ENCODE measurements around the gene ARAP2. TPM values are rescaled to one million over a fixed set of nuclear protein-coding genes. Genes with fewer than 3 reads are reported as not detected.
A peak's percentile ranks its signal among the peaks of the same experiment; 100 is the strongest.

ARAP2 gene
- total RNA-seq (2022) (10.9 and 12.0 TPM in 2 replicates), Bru-seq, nascent RNA (percentile 74 among the genes with signal in this experiment), BruChase-seq, experiment 1, labeled RNA remaining after a 6-hour chase (percentile 65 among the genes with signal in this experiment), BruChase-seq, experiment 2, labeled RNA remaining after a 2-hour chase (percentile 65 among the genes with signal in this experiment)
- long read RNA-seq, full-length matches to known transcripts: 3 of 24 reads
- long read RNA-seq, partial matches to known transcripts: 8 of 24 reads
- long read RNA-seq, other reads (novel, unspliced or antisense): 13 of 24 reads

DNA sequence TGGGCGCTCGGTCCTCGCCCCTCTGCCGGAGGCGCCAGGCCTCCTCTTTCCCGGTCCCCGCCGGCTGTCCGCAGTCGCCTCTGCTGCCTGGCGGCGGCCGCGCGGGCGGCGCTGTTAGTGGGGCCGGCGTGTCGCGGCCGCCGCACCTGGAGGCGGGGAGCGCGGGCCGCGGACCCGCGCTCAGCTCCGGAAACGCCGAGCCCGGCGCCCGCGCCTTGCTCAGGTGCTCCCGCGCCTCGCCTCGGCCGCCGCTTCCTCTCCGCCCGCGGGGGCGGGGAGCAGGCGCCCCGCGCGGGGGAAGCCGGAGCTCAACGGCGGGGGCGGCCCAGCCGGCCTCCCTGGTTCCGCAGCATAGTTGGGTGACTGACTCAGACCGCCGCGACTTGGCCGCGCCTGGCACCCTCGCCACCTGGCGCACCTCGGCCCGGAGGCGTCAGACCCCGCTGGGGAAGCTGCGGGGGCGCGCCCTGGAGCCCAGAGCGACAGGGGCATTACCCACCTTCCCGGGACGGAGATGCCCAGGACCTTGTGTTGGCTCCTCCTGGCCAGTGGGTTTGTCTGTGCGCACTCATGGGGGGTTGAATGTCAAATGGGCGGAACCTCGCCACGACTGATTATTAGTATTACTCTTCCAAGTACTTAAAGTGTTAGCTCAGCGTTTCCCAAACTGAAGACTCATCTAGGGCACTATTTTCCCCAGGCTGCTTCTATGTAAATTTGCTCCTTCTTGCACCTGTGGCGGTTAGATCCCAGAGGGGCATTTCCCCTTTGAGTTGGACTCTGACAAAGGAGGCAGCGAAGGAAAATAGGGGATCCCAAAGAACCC, at the start of gene ARAP2:
ARAP2 (minus strand) TSS at position 258 of the 826 bp plus-strand sequence. CDS start 15,028 bp downstream, outside the sequence.
- Mint-ChIP-seq H3K4me3 (ENCODE audit: unreplicated experiment) (peak within 1 kb of the TSS; percentile 90), H3K27me3 (ENCODE audit: insufficient read depth, unreplicated experiment) (no peaks in the 10 kb centered on the region), H3K36me3 (ENCODE audit: insufficient read depth, unreplicated experiment) (no peaks in the 10 kb centered on the region), H3K9me3 (ENCODE audit: unreplicated experiment) (no peaks in the 10 kb centered on the region), H3K4me1 (ENCODE audit: insufficient read depth, unreplicated experiment) (peaks cover 16% of the 10 kb centered on the region), H3K27ac (ENCODE audit: low read depth, unreplicated experiment) (peak within 1 kb of the TSS; percentile 92)
- intact Hi-C loops (cut with micrococcal nuclease): loop anchor here (1.0 kb wide), 1 partner anchor 48 kb away; no protein-coding TSS in a partner anchor
- POLR2A ChIA-PET: interaction anchor here (0.6 to 6.0 kb wide), 22 partner anchors 9 to 1557 kb away, joined by 3 to 68 read pairs (median 4); partner anchors contain the start of gene DTHD1
- CTCF ChIA-PET: interaction anchor here (0.6 to 3.0 kb wide), 19 partner anchors 9 to 1412 kb away, joined by 3 to 18 read pairs (median 4); partner anchors contain the start of gene DTHD1
- BruUV-seq (replicated peaks): no TSS peak
- peak; percentile 62 for DNase-seq (ENCODE audit: unreplicated experiment)
- no peak for TF ChIP-seq CTCF (IDR thresholded peaks at IDR 0.05; ENCODE audit: unreplicated experiment)

GRCh38 chr4:36292556-36293188, 48.4 kb upstream of the ARAP2 start:
- H3K4me1 Mint-ChIP-seq (ENCODE audit: insufficient read depth, unreplicated experiment): peaks cover 11% of the 10 kb centered on the region
- BruUV-seq (replicated peaks): no TSS peak
- H3K27ac Mint-ChIP-seq (ENCODE audit: low read depth, unreplicated experiment): peak overlapping the region; percentile 24
- POLR2A ChIA-PET: interaction anchor here (1.2 to 2.1 kb wide), 4 partner anchors 9 to 49 kb away, joined by 3 to 23 read pairs (median 5); partner anchors contain the start of genes ARAP2 and DTHD1
- H3K36me3 Mint-ChIP-seq (ENCODE audit: insufficient read depth, unreplicated experiment): no peaks in the 10 kb centered on the region
- H3K9me3 Mint-ChIP-seq (ENCODE audit: unreplicated experiment): no peaks in the 10 kb centered on the region
- DNase-seq (ENCODE audit: unreplicated experiment): peak; percentile 67
- no peak for TF ChIP-seq CTCF (IDR thresholded peaks at IDR 0.05; ENCODE audit: unreplicated experiment)
- H3K27me3 Mint-ChIP-seq (ENCODE audit: insufficient read depth, unreplicated experiment): no peaks in the 10 kb centered on the region
- intact Hi-C loops (cut with micrococcal nuclease): loop anchor here (1.0 kb wide), 1 partner anchor 48 kb away; the partner anchor contains the start of gene ARAP2
- CTCF ChIA-PET: interaction anchor here (0.6 to 1.3 kb wide), 3 partner anchors 47 to 56 kb away, joined by 3 read pairs; partner anchors contain the start of gene ARAP2
- peak overlapping the region; percentile 30 for H3K4me3 Mint-ChIP-seq (ENCODE audit: unreplicated experiment)

- CTCF ChIA-PET: interaction anchor here (0.6 kb wide), 1 partner anchor 109 kb away, joined by 5 read pairs; no protein-coding TSS in a partner anchor
- DNase-seq (ENCODE audit: unreplicated experiment): no peak
These were observed 46.3 kb upstream of the ARAP2 start for GRCh38 chr4:36290641-36291040.

More at GRCh38 chr4:36290641-36291040, 46.3 kb upstream of the ARAP2 start:
- no TSS peak for BruUV-seq (replicated peaks)
- Mint-ChIP-seq H3K27me3 (ENCODE audit: insufficient read depth, unreplicated experiment) (no peaks in the 10 kb centered on the region), H3K36me3 (ENCODE audit: insufficient read depth, unreplicated experiment) (no peaks in the 10 kb centered on the region), H3K9me3 (ENCODE audit: unreplicated experiment) (no peaks in the 10 kb centered on the region), H3K4me3 (ENCODE audit: unreplicated experiment) (no peak overlapping the region), H3K4me1 (ENCODE audit: insufficient read depth, unreplicated experiment) (peaks cover 19% of the 10 kb centered on the region), H3K27ac (ENCODE audit: low read depth, unreplicated experiment) (peak overlapping the region; percentile 88)
- intact Hi-C loops (cut with micrococcal nuclease): no loop called here
- POLR2A ChIA-PET: interaction anchor here (2.0 kb wide), 1 partner anchor 10 kb away, joined by 10 read pairs; the partner anchor contains the start of gene DTHD1
- TF ChIP-seq CTCF (IDR thresholded peaks at IDR 0.05; ENCODE audit: unreplicated experiment): no peak

Data from MCF 10A (cell line).